ENCODE results near the gene ALS2CL.

GRCh38 chr3:46681856-46682540 is 11.5 kb downstream of the ALS2CL start:
- TF ChIP-seq, protein P1, sequence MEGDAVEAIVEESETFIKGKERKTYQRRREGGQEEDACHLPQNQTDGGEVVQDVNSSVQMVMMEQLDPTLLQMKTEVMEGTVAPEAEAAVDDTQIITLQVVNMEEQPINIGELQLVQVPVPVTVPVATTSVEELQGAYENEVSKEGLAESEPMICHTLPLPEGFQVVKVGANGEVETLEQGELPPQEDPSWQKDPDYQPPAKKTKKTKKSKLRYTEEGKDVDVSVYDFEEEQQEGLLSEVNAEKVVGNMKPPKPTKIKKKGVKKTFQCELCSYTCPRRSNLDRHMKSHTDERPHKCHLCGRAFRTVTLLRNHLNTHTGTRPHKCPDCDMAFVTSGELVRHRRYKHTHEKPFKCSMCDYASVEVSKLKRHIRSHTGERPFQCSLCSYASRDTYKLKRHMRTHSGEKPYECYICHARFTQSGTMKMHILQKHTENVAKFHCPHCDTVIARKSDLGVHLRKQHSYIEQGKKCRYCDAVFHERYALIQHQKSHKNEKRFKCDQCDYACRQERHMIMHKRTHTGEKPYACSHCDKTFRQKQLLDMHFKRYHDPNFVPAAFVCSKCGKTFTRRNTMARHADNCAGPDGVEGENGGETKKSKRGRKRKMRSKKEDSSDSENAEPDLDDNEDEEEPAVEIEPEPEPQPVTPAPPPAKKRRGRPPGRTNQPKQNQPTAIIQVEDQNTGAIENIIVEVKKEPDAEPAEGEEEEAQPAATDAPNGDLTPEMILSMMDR (IDR thresholded peaks at IDR 0.05): no peak
- no peak for TF ChIP-seq POLR2A (IDR thresholded peaks at IDR 0.05)
- TF ChIP-seq EP300 (IDR thresholded peaks at IDR 0.05): no peak
